Activated gamma-delta T cell treated with anti-CD3 and anti-CD28 coated beads, Interleukin-2, amount 50 U/mL, for 16 hours (primary cell): Measurements from ENCODE around the gene KCNA4.
"Not testable (repeated sequence)": the region's sequence is repeated elsewhere in the genome, so short reads cannot be mapped to it uniquely, and the experiment has no call there.

Experiments used
- DNase-seq: peaks from one replicate; pipeline ENCODE4 v3.0.0-alpha.2; 2020; ENCODE audit warnings: low read depth

The KCNA4 gene

DNA sequence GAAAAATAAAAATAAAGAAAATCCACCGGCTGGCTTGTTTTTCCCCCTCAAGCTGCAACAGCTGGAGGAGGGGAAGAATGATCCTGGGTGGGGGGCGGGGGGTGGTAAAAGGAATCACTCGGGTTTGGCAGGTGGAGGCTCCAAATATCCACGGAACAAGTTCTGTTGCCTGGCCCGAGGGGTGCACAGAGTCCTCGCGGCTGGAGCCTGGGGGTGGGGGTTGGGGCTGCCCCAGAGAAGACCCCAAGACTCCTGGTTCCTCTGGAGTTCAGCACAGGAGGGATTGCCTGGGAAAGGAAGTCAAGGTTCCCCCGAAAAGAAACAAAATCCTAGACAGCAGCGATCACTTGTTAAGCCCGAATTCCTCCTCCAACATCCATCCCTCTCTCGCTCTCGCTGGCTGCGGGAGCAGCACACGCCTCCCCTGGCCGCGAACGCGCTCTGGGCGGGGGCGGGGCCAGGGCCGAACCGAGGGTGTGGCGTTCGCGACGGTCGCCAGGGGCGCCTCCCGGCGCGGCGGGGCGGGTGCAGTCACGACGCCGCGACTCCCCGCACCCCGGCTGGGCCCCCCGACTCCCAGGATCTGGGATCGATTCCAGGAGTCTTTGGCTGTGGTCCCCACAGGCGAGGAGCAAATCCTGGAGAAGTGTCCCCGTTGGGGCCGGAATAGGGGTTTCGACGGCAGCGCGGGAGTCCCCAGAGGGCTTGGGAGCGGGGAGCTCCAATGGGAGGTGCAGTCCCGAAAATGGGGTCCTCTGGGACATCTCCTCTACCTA, at the start of gene KCNA4:
KCNA4 (minus strand) TSS at position 443 of the 776 bp plus-strand sequence. CDS start 4,352 bp downstream, outside the sequence.
- no peak for DNase-seq

- no peak for DNase-seq
Observed at GRCh38 chr11:30062103-30062502, 45.3 kb upstream of the KCNA4 start.

- DNase-seq = no peak
Observed at GRCh38 chr11:30059172-30059815, 42.5 kb upstream of the KCNA4 start.

DNA sequence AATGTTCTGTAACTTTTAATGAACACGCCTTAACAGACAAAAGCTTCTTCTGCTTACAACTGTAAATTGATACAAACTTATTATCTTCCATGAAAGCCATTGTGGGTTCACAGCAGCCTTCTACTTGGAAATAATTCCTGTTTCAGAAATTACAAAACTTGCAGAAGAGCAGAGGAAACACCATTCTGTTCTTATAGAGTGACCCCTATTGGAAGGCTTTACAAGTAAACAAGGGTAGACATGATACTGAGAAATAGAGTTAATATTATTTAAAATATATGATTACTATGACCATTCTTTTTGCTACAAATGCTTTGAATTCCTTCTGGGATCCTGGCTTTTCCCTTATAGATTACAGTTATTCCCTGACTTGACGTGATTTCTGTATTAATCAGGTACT, 32.4 kb upstream of the KCNA4 start:
- no peak for DNase-seq

DNA sequence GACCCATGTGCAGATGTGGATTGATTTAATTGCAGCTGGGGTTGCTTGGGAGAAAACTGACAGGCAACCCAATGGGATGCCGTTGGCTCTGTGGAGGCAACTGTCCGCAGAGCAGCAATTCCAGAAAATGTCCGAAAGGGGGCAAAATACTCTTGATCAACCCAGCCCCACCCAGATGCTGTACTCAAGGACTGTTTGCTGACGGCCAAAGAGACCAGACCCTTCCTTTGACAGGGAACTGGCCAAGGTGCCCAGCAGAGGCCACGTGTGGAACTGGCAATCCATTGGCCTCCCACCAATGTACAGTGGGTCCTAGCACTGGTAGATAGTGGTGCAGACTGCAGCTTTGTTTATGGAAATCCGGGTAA, 29.7 kb upstream of the KCNA4 start:
- DNase-seq = no peak

DNA sequence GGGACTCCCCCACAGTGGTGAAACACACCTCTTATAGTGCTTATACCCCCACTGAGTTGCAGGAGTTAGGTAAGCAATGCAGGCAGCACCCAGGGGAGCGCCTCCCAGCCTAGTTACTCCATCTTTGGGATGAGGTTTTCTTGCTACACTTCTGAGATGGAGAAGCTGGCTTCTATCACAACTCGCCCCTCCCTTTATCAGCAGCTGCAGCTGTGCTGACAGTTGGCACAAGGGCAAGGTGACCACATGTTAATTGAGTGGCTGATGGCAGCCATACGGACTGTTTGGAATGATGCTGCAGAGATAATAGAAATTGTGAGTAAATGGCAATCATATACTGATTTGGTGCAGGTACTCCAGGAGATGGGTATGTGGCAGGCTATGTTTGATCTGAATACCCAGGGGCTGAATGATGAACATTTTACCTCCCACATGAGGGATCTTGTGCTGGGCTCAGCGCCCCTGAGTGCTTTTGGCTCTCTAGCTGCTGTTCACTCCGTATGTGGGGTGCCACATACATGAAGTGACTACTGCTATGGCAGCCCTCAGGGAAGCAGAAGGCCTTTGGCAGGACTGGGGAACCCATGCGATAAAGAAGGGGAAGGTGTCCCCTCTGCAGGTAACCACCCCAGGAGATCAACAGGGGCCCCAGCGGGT, 29.2 kb upstream of the KCNA4 start:
- no peak for DNase-seq

DNA sequence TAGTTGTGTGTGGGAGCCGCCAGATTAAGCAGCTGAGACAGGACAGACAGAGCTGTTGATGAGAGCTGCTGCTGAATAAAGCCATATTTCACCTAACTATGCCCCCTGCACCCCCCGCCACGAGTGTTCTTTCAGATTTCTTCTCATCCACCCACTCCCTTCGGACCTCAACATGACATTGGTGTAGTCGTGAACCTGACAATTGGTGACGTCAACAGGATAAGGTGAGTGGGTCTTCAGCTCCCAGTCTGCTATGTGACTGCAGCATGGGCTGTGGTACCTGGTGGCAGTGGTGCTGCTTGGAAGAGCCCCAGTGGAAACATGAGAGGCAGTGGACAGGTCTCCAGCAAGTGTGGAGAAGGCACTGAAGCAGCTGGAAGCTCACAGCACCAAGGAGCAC, 28.3 kb upstream of the KCNA4 start:
- no peak for DNase-seq

- DNase-seq = no peak
Observed at GRCh38 chr11:30041171-30041570, 24.3 kb upstream of the KCNA4 start.

DNA sequence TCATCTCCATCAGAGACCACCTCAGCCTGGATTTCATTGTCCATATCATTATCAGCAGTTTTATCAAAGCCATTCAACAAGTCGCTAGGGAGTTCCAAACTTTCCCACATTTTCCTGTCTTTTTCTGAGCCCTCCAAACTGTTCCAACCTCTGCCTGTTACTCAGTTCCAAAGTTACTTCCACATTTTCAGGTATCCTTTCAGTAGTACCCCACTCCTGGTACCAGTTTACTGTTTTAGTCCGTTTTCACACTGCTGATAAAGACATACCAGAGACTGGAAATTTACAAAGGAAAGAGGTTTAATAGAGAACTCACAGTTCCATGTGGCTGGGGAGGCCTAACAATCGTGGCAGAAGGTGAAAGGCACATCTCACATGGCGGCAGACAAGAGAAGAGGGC, 17.9 kb upstream of the KCNA4 start:
- DNase-seq = not testable (repeated sequence)

GRCh38 chr11:30034166-30034565, 17.3 kb upstream of the KCNA4 start:
- not testable (repeated sequence) for DNase-seq

DNA sequence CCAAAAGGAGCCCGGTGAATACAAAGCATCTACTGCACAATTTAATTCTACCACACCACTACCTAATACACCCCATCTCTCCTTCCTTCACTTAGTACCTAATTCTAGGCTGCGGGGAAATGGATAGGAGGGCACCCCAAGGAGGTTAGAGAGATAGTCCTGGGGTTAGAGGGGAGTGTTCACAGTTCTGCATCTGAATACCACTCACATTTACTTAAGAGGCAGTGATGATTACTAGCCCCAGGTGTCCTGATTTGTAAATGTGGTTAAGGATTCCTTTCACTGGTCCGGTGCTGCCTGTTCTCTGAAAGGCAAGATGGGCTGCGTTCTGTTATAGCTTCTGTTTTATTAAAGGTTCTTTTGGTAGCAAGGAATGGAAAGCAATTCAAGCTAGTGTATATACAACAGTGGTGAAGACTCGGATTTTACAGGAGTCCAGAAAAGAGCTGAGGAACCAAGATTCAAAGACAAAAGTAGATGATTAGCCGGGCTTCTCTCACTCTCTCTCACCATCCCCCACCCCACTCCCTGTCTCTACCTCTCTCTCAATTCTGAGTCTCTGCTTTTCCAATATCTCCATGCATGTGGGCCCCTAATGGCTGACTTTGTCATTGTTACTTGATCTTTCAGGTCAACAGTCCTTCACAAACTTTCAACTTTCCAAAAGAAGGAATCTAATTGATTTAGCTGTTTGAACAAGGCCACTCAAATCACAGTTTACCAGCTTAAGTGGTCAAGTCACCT, 8.7 kb upstream of the KCNA4 start:
- DNase-seq = no peak

- DNase-seq = no peak
Observed at GRCh38 chr11:30023074-30023473, 6.2 kb upstream of the KCNA4 start.

- no peak for DNase-seq
Observed at GRCh38 chr11:30019481-30019880, 2.7 kb upstream of the KCNA4 start.

- DNase-seq = no peak
Observed at GRCh38 chr11:30018495-30018894, 1.7 kb upstream of the KCNA4 start.

- DNase-seq = no peak
Observed at GRCh38 chr11:30017445-30017895, 640 bp upstream of the KCNA4 start.

DNA sequence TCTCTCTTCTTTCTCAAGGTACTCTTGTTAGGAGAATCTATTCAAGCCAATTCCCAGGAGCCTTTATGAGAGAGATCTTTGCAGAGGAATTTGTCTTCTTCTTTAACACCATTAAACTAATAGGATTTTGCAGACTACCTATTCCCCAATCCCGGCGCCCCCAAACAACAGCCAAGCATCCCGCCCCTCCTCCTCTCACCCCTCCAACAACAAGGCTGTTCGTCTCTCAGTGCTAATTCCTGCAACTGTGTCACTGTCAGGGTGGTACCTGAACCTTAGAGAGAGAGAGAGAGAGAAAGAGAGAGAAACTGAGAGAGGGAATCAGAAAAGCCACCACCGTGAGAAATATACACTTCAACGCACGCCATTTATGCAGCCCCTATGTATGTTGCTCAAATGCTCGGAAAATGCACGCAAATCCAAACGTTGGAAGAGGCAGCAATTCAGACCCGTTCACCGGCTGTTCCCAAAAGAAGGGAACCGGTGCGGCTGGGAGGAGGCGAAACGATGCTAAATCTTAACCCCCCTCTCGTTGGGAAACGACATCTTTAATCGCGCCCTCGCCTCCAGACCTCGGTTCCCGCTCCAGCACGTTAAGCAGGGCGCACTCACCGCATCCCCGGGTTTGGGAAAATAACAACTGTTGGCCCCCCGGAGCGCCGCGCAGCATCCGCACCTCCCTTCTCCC, 961 bp downstream of the KCNA4 start:
- DNase-seq = no peak

GRCh38 chr11:30012346-30012745, 4.5 kb downstream of the KCNA4 start:
- DNase-seq = no peak

DNA sequence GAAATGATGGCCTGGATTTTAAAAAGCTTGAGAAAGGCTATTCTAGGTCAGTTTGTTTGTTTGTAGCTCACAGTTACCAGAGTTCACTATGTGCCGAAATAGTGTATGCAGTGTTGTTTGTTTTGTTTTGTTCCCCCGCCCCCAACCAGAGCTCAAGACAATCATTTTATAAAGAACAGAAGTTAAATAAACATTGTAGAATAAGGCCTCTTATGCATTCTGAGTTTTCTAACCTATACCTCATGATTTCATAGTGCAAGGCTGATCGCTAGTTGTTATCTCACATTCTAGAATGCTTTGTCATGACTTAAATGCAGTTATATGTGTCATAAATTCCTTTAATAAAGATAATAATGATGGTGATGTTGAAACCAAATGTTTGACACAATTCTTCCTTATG, 7.8 kb downstream of the KCNA4 start:
- no peak for DNase-seq

- DNase-seq = no peak
Observed at GRCh38 chr11:30006876-30007275, 10.0 kb downstream of the KCNA4 start.

- no peak for DNase-seq
Observed at GRCh38 chr11:30002157-30002785, 14.6 kb downstream of the KCNA4 start.

DNA sequence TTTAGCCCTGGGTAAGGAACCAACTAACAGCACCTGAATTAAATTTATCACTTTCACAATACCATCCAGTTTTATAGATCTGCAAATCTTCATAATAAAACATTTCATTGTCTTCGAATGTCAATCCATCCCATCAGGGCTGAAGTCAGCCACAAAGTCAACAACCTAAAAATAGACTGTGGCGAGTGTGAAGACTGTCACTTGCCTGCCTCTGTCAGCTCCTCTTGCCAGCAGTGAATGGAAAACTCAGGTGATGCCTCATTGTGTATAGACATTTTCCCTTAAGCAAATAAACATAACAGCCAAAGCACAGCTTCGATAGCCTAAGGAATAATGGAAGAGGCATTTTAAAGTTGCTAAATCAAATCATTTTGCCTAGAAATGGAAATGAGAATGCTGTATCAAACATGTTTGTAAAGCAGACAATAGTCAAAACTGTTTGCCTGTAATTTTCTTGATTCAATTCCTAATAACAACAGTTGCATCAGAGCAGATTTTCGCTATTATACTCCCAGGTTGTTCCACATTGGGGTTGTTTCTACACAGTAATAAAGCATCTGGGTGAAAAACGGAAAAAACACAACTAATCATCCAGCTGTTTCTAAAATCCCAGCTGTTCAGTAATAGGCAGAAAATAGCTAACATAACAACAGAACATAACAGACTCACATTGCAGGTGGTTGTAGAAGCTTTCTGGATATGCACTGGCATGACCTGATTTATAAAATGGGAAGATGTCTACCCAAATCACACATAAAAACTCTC, 15.7 kb downstream of the KCNA4 start:
- no peak for DNase-seq
